Measurements from ENCODE around the gene HIRA. TPM values are rescaled to one million over a fixed set of nuclear protein-coding genes. Genes with fewer than 3 reads are reported as not detected.

Gene HIRA
- total RNA-seq, 1 donor from 2014 or later = 14.7 TPM

DNA sequence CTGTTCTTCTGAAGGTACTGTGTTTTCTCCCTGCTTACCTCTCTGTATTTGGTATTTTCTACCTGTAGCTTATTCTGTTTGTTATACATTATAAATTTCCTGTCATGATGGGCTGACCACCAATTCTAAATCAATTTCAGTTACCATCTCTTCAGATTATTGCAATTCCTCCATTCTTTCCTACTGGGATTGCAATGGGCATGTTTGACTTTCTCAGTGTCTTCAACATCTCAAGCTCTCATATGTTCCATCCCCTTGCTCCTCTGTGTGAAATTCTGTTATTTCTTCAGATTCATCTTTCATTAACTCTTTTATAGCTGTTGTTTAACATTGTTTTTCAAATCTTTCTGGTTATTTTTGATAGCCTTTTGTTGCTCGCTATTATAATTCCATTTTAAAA is 31.5 kb upstream of the HIRA start:
- DNase-seq (ENCODE audit: low read depth in 2 of 2) = no peak

DNA sequence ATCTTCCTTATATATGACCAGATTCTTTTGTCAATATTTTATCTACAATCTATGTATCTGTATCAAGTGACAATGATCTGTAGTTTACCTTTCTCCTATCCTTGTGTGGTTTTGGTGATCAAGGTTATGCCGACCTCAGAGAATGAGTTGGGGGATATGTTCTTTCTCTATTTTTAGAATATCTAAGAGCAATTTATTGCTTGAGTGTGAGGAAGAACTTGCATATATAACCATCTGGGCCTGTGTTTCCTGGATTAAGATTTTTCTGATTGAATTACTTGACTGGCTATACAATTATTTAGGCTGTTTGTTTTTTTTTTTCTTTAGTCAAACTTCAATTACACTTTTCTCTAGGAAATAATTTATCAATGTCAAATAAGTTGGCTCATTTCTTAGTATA is 30.0 kb upstream of the HIRA start:
- DNase-seq (ENCODE audit: low read depth in 2 of 2) = no peak

DNA sequence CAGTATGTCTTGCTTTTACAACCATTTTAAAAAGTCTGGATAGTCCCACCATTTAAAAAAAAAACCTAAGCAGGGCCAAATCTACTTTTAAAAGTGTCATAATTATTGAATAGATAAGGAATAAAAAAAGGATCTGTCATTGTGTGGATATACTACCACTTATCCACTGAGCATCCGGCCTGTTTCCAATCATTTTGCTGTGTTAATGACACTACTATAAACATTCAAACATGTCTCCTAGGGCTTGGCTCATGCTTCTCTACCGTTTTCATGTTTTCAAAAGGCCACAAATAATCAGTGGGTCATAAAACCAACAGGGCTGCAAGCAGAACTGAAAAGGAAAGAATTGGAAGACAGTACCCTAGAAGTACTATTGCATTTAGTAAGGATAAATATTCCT is 28.5 kb upstream of the HIRA start:
- no peak for DNase-seq (ENCODE audit: low read depth in 2 of 2)

DNA sequence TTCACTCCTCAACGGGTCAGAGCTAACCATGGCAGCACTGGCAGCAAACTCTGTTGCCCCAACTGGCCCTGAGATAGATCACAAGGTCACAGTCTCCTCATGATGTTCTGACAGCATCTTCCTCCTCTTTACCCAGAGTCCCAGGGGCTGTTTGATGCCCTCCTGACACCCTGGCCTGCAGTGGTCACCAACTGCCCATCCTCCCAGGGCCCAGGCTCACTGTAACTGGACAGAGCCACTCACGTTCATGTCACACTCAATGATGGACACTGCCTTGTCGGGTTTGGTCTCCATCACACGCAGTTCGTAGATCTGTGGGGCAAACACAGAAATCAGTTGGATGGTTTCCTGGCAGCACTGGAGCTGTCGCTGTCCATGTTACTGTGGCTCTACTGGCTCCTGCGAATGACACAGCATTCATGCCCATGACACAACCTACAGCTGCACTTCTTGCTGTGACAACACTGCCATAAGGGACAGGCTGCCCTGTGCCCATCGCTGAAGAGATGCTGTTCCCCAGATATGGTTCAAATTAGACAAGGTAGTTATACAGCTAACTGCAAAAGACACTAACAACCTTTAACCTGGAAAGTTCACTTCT is 26.4 kb upstream of the HIRA start:
- DNase-seq (ENCODE audit: low read depth in 2 of 2) = no peak

DNA sequence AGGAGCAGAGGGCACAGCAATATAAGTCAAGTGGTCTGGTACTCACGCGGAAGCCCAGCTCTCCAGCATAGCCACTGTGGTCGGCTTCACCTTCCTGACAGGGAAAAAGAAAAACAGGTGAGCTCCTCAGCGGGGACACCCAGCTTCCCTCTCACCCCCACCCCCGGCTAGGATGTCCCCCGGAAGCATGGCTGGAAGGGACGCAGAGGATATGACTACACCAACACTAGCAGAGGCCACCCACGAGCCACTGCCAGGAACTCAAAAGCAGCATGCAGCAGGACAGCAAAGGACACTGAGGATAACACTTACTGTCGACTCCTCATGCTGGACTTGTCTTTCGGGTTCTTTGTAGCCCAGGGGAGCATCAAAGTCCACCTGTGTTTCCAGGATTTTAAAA is 25.0 kb upstream of the HIRA start:
- no peak for DNase-seq (ENCODE audit: low read depth in 2 of 2)

DNA sequence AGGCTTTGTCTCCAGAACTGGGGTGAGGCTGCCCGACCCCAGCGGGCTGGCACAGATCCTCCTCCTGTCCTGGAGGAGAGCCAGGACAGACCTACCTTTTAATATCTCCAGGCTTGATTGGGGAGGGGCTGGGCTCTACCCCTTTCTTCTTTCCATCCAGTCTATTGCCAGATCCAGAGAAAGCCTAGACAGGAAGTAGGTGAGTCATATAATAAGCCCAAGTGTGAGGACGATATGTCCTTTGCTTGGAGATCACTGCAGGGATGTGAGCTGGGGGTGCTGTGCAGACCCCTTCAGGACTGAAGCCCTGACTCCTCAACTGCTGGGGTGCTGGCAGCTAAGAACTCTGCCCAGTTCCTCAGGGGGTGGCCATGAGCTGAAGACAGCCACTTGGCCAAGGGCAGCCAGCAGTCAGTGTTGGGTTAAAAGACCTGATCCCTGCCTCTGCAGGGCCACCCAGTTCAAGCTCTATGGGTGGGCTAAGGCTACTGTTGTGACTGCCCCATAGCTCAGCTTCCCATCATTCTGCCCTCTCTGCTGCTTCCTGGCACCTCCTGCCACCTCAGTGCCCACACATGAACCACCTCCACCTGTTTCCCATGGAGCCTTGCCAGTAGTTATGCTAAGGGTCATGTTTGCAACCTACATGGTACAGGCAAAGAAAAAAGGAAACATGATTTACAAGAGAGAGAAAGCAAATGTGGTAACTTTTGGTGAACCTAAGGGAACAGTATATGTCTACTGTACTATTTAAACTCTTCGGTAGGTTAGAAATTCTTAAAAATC is 24.2 kb upstream of the HIRA start:
- DNase-seq (ENCODE audit: low read depth in 2 of 2) = peak in 1 of 2 donors; percentile 50

DNA sequence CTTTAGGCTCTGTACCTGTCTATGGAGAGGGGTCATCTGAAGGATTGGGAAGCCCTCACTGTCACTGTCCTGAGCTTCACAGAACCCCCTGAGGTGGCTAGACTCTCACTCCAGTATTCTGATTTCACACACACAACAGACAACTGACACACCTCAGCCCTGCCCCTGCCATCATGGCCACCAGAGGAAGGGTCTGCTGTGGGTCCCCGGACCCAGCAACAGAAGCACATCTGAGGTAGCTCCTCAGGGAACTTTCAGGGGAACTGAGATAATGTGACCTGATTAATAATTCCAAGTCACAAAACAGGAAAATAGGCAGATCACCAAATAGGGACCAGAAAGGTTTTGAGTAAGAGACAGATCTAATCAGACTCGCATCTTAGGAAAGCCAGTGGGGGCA is 23.5 kb upstream of the HIRA start:
- no peak for DNase-seq (ENCODE audit: low read depth in 2 of 2)

DNA sequence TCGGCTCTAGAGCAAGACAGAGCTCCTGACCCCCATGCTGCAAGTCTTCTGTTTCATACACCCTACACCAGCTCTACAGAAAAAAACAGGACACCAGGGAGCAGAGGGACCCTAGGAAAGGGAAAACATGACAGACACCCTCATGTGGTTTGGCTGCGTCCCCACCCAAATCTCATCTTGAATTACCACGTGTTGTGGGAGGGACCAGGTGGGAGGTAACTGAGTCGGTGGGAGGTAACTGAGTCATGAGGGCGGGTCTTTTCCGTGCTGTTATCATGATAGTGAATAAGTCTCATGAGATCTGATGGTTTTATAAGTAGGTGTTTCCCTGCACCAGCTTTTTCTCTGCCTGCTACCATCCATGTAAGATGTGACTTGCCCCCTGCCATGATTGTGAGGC is 22.6 kb upstream of the HIRA start:
- no peak for DNase-seq (ENCODE audit: low read depth in 2 of 2)

DNA sequence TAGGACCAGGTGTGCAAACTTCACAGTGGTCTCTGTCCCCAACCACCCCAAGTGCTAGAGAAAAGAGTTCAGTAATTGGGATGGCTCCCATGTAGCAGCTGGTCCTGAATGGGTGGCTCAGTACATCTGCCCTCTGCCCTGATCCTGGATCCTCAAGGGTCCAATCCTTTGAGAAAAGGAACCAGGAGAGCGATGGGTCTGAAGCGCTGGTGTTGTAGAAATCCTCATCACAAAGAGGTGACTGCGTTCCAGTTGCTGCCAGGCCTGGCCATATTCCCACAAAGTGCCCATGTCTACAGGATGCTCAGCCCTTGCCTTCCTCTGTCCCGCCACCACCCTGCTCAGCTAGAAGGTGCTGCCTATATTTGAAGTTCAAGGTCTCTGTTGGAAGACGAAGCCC is 22.2 kb upstream of the HIRA start:
- DNase-seq (ENCODE audit: low read depth in 2 of 2) = no peak

DNA sequence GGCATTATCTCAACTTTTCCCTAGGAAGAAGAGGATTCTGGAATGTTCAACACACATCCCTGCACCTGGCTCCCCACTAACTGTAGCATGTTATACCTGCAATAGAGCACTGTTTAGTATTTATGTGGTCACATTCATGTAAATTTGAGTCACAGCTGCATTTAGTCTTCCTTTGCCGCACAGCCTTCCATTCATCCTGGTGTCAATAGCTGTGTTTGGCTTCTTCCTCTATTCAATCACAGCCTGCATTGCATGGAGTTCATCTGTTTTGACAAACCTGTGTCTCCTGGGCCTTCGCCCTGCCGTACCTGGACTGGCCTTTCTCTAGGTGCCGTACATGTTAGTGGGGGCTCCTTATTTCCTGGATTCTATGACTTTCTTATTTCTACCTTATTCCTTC is 20.0 kb upstream of the HIRA start:
- DNase-seq (ENCODE audit: low read depth in 2 of 2) = no peak

DNA sequence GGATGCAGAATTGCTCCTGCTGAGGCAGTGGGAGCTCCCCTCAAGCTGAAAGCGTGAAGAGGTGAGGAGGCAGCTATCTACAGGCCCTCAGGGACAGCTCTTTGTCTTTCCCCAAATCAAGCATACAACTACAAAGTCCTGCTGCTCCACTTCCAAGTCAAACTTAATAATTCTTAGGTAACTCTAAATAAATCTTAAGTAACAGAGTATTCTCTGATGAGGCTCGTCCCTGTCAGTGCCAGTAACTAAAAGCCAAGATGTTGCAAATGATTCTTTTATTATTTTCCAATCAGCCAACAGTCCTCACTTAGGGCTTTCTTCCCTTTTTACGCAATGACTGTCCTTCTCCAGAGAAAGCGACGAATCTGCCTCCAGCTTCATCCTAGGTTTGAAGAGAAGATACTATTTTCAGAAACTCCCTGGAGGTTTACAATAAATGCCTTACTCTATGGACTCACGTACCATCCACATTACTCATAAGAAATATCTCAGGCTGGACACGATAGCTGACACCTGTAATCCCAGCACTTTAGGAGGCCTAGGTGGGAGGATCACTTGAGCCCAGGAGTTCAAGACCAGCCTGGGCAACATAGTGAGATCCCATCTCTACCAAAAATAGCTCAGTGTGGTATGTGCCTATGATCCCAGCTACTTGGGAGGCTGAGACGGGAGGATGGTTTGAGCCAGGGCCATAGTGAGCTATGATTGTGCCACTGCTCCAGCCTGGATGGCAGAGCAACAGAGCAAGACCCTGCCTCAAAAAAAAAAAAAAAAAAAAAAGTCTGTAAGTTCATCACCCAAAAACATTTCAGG is 19.0 kb upstream of the HIRA start:
- no peak for DNase-seq (ENCODE audit: low read depth in 2 of 2)

DNA sequence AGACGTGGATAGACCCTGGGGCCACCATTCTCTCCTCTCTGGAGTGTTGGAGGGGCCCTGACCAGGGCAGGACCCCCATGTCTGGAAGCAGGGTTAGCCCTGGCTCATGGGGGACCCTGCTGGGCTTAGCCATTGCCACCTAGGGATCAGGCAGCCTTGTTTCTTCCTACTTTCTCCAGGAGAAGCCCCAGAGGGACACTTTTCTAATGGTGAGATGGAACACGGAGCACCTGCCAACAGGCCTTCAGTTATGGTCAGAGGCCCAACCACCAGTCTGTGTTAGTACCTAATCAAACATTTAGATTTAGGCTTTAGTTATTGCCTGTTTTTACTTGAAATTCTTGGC is 17.9 kb upstream of the HIRA start:
- DNase-seq (ENCODE audit: low read depth in 2 of 2) = no peak

DNA sequence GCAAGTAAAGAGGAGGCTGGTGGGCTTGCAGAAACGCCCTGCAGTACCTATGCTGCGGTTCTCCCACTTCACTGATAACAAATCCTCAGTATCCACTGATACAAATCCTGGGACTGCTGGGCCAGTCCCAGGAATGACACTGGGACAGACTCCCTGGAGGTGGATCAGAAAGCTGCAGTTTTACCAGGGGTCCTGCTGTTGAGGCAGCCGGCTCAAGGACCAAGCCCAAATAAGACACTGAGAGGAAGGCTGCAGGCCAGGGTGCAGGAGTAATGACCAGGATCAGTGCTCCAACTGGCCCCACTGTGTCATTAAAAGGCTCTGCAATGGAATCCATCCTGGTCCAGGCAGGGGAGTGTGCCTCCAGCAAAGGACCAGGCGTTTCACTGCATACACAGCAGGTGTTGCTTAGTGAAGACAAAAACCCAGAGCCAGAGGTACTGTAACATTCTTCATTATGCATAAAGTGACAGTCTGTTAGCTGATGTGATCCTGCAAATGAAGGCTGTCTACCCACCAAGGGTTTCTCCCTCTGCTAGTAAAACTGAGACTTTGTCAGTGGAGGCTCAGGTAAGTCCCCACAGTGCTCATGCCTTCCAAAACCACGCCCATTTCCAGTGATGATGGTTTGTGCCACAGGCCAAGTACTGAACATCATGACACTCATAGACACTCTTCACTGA is 17.3 kb upstream of the HIRA start:
- DNase-seq (ENCODE audit: low read depth in 2 of 2) = no peak

DNA sequence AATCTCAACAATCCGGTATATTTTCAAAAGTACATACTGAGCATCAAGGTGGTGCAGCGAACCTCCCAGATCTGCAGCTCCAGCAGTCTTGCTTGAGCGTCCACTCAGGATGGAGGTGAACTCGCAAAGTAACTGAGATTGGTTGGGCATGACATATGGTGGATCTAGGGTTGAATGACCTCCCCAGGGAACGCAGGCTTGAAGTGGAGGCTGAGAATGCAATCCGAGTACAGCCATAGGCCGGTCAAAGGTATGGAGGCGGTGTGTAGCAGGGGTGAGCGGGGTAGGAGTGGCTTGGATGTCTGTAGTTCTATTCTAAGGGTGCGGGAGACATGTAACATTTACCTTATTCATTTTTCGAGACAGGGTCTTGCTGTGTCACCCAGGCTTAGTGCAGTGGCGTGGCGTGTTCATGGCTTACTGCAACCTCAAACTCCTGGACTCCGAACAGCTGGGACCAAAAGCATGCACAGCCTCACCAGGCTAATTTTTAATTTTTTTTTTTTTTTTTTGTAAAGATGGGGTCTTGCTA is 16.6 kb upstream of the HIRA start:
- peak in 1 of 2 donors; percentile 36 for DNase-seq (ENCODE audit: low read depth in 2 of 2)

DNA sequence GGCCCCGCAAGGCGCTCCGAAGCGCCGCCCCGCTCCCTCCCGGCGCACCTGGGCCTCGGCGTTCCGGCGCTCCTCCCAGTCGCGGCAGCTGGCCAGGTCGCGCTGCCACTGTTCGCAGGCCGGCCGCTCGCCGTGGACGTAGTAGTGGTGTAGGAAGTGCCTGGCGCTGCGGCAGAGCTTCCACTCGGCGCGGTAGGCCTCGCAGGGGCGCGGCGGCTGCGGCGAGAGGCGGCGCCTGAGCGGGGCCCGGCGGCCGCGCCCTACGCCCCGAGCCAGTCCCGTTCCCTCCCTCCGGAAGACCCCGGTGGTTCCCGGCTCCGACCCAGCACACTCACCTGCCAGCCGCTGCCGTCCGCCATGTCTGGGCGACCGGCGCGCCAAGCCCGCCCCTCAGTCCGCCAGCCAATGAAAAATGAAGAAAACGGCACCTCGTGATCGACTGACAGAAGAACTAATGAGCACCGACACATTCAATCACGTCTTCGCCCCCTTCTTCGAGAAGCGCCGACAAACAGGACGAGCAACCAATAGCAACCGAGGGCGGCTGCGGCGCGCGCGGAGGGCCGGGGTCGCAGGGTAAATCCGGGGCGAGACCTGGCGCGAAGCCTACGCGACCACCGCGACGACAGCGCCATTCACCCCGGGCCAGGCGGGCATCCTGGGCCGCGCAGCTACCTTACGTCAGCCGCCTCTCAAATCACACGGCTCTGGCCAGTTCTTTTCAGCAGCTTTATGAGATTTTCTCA is 16.0 kb upstream of the HIRA start, which contains the start of gene C22orf39:
Gene C22orf39, minus strand, starts transcription at position 382 of the 746 bp plus-strand sequence. Its CDS starts 23 bp downstream, at position 359.
- DNase-seq (ENCODE audit: low read depth in 2 of 2) = peak; percentile 94 to 95

DNA sequence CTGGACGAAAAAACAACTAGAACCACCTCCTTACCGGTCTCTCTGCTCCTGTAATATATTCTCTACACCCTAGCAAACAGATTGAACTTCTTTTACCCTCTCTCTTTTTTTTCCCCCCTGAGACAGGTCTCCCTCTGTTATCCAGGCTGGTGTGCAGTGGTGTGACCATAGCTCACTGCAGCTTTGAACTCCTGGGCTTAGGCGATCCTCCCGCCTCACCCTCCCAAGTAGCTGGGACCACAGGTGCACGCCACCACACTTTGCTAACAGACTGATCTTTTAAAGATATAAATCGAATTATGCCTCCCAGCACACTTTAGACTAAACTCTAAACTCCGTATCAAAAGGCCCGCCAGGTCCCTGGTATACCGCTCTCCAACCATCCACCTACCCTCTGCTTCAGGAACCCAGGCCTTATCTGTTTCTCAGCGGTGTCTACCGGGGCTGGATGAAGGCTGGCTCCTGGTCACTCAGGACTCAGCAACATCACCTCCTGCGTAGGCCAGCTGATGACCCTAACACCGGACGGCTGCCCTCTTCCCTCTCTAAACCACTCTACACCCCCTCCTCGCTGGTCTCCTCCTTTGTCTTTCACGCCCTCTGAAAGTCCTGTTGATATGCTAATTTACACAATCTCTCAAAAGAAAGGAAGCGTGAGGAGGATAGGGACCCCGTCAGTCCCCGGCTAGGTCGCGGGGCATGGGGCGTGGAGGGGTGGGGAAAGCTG is 15.2 kb upstream of the HIRA start:
- DNase-seq (ENCODE audit: low read depth in 2 of 2) = peak; percentile 33 to 36

DNA sequence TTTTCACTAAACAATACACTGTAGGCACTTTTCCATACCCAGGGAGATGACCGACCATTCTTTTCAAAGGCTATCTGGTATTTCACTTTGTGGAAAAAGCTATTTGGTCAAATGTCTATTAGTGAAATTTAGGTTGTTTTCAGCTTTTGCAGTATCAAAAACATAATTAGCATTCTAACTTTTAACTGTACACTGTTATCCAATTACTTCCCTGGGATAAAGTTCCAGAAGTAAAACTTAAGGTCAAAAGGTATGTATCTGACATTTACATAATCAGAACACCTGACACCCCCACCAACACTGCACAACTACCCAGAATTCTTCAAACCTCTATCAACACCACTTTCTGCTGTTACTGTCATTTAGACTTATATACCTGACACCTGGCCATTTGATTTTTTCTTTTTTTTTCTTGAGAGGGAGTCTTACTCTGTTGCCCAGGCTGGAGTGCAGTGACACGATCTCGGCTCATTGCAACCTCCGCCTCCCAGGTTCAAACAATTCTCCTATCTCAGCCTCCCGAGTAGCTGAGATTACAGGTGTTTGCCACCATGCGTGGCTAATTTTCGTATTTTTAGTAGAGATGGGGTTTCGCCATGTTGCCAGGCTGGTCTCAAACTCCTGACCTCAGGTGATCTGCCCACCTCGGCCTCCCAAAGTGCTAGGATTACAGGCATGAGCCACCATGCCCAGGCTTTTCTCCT is 13.9 kb upstream of the HIRA start:
- DNase-seq (ENCODE audit: low read depth in 2 of 2) = peak in 1 of 2 donors; percentile 43

DNA sequence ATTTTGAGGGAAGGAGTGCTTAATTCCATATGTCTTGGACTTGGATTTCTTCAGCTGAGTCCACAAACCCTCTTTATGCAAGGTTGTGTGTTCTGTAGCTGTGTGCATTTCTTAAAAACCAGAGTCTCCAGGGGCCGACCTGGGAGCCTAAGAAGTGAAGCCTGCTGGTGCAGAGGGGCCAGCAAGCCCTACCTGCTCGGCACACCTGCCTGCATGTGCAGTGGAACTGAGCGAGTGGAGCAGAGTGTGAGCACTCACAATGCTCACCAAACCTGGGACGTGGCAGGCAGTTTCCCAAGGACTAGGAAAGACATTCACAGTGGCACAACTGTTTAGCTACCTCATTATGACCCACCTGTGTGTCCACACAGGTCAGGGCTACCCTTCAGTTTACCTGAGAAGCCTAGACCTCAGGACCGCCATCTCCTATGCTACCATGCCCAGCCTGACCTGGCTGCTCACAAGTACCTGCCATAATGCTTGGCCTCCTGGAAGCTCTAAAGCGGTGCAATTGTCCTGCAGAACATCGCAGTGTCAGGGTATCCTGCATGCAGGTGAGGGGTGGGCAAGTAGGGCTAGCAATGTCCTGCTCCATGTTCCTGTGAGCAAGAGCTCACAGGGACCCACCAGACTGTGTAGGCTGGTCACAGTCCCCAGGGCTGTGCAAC is 12.1 kb upstream of the HIRA start:
- DNase-seq (ENCODE audit: low read depth in 2 of 2) = no peak

DNA sequence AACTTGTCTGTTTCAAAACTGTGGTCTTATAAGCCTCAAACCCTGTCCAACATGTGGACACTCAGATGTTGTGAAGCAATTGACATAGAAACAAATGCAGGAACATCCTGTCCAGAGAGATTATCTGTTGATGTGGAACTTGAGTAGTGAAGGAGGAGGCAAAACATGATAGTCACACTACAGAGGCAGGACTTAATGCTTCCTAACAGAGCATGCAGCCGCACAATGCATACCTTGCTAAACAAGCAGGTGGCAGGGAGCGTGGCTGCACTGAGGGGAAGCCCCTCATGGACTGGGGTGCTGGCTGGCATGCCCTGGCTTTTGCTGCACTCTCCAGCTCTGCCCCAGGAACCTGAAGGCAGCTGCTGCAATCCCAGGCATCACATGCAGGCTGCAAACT is 10.6 kb upstream of the HIRA start:
- no peak for DNase-seq (ENCODE audit: low read depth in 2 of 2)

Data from lung microvascular endothelial cell (primary cell).